ENCODE measurements around the gene LIPN.

Gene LIPN

DNA sequence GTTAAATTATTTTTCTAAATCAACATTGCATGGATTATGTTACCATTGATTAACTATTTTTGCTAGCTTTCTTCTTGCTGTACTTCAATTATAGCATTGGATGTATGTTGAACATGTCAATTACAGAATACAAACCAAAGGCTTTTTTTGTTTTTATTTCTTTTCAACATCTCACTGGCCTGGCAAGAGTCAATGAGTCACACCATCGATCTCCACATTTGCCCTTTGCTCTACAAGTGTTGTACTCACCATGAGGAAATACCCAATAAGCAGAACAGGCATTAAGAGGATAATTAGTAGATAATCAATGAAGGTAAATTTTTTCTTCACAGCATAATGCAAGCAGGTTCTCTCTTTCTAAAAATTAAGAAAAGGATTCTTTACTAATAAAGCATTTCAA is 68.5 kb downstream of the LIPN start:
- Histone ChIP-seq H3K4me3 (ENCODE audit: low read depth in 1 of 2, low read length in 2 of 2) (no peak overlapping the region), H3K27me3 (ENCODE audit: low read depth, low read length) (no peaks in the 10 kb centered on the region), H3K4me1 (ENCODE audit: control insufficient read depth in 1 of 2, insufficient read depth in 2 of 2, low read length in 2 of 2) (no peaks in the 10 kb centered on the region)

More for the DNA sequence above, 68.5 kb downstream of the LIPN start:
- Histone ChIP-seq H3K36me3 (ENCODE audit: control insufficient read depth in 1 of 2, insufficient read depth in 2 of 2, low read length in 2 of 2) (no peaks in the 10 kb centered on the region), H3K27ac (ENCODE audit: low read length) (no peak overlapping the region), H3K9me3 (ENCODE audit: control insufficient read depth in 1 of 2, low read length in 2 of 2) (no peaks in the 10 kb centered on the region)
